GM23338 (cell line): Measurements from ENCODE around the gene TPH2.

Experiments used
- CREB1 ChIP-seq: fragments of 250-450 bp; sonication (Bioruptor Pico); IDR thresholded peaks from 2 replicates; pipeline ENCODE4 v1.5.0; 2020; ENCODE audit warnings: low read depth, mild to moderate bottlenecking, moderate library complexity
- ETS1 ChIP-seq: IDR thresholded peaks from 2 replicates; pipeline ENCODE4 v1.6.1; 2016; ENCODE audit warnings: antibody characterized with exemption
- EZH2 ChIP-seq: fragments of 200-600 bp; sonication (generic); IDR thresholded peaks from one replicate; pipeline ENCODE4 v1.8.0; 2017; ENCODE audit warnings: antibody characterized with exemption, mild to moderate bottlenecking, low read depth; ENCODE audit not compliant: unreplicated experiment
- EZH2phosphoT487 ChIP-seq: fragments of 200-600 bp; sonication (generic); IDR thresholded peaks from one replicate; pipeline ENCODE4 v1.8.1; 2018; ENCODE audit warnings: antibody characterized with exemption; ENCODE audit not compliant: unreplicated experiment
- JUNB ChIP-seq: IDR thresholded peaks from one replicate; pipeline ENCODE4 v1.6.1; 2016; ENCODE audit warnings: antibody characterized with exemption; ENCODE audit not compliant: unreplicated experiment
- NANOG ChIP-seq: IDR thresholded peaks from 2 replicates; pipeline ENCODE4 v1.6.1; 2016; ENCODE audit warnings: antibody characterized with exemption, borderline replicate concordance
- POLR2AphosphoS5 ChIP-seq: IDR thresholded peaks from 2 replicates; pipeline ENCODE4 v1.6.1; 2016; ENCODE audit warnings: antibody characterized with exemption, low read depth
- REST ChIP-seq: IDR thresholded peaks from one replicate; pipeline ENCODE4 v1.6.1; 2018; ENCODE audit warnings: antibody characterized with exemption; ENCODE audit not compliant: unreplicated experiment
- ZNF331 ChIP-seq: fragments of 250-450 bp; sonication (Bioruptor Pico); IDR thresholded peaks from 2 replicates; pipeline ENCODE4 v1.5.0; 2020; ENCODE audit warnings: low read depth, mild to moderate bottlenecking, moderate library complexity
- TF ChIP-seq, protein P1 (sequence below), 2 experiments: fragments of 200-600 bp in 1 of 2; sonication (generic) in 1 of 2; conservative IDR thresholded peaks; 2 replicates each; pipeline versions ENCODE4 v1.5.1 to v1.6.1; 2016 to 2017; ENCODE audit warnings: antibody characterized with exemption in 2 of 2, low read depth in 2 of 2, mild to moderate bottlenecking in 2 of 2, moderate library complexity in 1 of 2

DNA sequence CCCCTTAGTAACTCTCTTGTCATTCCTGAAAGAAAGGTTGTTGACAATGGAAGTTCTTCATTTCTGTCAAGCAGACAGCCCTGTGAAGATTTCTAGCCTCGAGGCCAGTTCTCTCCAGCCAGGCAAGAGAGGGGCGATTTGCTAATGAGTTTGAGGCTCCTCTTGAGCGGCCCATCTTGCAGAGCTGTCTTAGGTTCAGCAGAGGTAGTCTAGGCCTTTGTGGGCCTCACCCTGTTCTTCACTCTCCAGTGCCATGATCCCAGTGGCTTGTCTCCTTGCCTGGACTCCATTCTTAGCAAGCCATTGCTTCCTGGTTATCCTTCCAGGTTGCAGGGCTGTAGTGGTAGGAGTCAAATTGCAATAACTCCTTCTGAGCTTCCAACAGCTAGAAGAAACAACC, 9.7 kb downstream of the TPH2 start:
- TF ChIP-seq EZH2 (no peak), ZNF331 (CRISPR knock-in tag) (no peak), REST (no peak), CREB1 (CRISPR knock-in tag) (no peak), POLR2AphosphoS5 (no peak), ETS1 (no peak), JUNB (no peak), NANOG (no peak), EZH2phosphoT487 (no peak)
- TF ChIP-seq, protein P1, sequence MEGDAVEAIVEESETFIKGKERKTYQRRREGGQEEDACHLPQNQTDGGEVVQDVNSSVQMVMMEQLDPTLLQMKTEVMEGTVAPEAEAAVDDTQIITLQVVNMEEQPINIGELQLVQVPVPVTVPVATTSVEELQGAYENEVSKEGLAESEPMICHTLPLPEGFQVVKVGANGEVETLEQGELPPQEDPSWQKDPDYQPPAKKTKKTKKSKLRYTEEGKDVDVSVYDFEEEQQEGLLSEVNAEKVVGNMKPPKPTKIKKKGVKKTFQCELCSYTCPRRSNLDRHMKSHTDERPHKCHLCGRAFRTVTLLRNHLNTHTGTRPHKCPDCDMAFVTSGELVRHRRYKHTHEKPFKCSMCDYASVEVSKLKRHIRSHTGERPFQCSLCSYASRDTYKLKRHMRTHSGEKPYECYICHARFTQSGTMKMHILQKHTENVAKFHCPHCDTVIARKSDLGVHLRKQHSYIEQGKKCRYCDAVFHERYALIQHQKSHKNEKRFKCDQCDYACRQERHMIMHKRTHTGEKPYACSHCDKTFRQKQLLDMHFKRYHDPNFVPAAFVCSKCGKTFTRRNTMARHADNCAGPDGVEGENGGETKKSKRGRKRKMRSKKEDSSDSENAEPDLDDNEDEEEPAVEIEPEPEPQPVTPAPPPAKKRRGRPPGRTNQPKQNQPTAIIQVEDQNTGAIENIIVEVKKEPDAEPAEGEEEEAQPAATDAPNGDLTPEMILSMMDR (conservative IDR thresholded peaks at IDR 0.05; ENCODE audit: low read depth in 2 of 2), result no peak
